SK-N-SH (cell line): ENCODE results near the gene ANKS6.

Experiments
- CHD2 ChIP-seq: fragments of 150-350 bp; IDR thresholded peaks from 2 replicates; pipeline ENCODE4 v1.6.1; 2018; ENCODE audit warnings: low read length; ENCODE audit not compliant: partially characterized antibody
- CTCF ChIP-seq: fragments of 200-600 bp; sonication (generic); IDR thresholded peaks from 2 replicates; pipeline ENCODE4 v1.6.1; 2017; ENCODE audit warnings: antibody characterized with exemption, mild to moderate bottlenecking, moderate library complexity
- EZH2phosphoT487 ChIP-seq: fragments of 200-600 bp; sonication (generic); IDR thresholded peaks from 2 replicates; pipeline ENCODE4 v1.6.1; 2017; ENCODE audit warnings: low read depth, mixed run types, mild to moderate bottlenecking, antibody characterized with exemption, moderate library complexity, borderline replicate concordance
- GABPA ChIP-seq: IDR thresholded peaks from 2 replicates; pipeline ENCODE4 v1.4.0; 2012; ENCODE audit warnings: low read depth, mild to moderate bottlenecking
- POLR2AphosphoS5 ChIP-seq: IDR thresholded peaks from 2 replicates; pipeline ENCODE4 v1.6.1; 2012; ENCODE audit warnings: low read depth, low read length

GRCh38 chr9:98815391-98815951 lies 19.1 kb upstream of the ANKS6 start:
- TF ChIP-seq EZH2phosphoT487 (no peak), CTCF (no peak), POLR2AphosphoS5 (no peak), GABPA (no peak), CHD2 (no peak)
